Vagina (tissue), 2 donors: ENCODE results near the gene CEP63. TPM values are rescaled to one million over a fixed set of nuclear protein-coding genes. Genes with fewer than 3 reads are reported as not detected.

Source experiments
- DNase-seq, 2 donors: peaks; one replicate each; pipeline ENCODE4 v3.0.0-alpha.2; 2017; ENCODE audit errors: extremely low spot score in 2 of 2
- H3K27ac ChIP-seq: fragments of 200-600 bp; sonication (generic); one replicate; pipeline ENCODE4 v1.5.1; 2019
- H3K27me3 ChIP-seq: fragments of 200-600 bp; sonication (generic); one replicate; pipeline ENCODE4 v1.5.1; 2019
- H3K36me3 ChIP-seq, 2 donors: fragments of 200-600 bp; sonication (generic); one replicate each; pipeline ENCODE4 v1.5.1; 2017 to 2019
- H3K4me1 ChIP-seq: fragments of 200-600 bp; sonication (generic); one replicate; pipeline ENCODE4 v1.5.1; 2019
- H3K4me3 ChIP-seq, 2 donors: fragments of 200-600 bp; sonication (generic); 1 replicate in 1 of 2; 2 replicates in 1 of 2; pipeline ENCODE4 v1.5.1; 2016 to 2019
- H3K9me3 ChIP-seq: fragments of 200-600 bp; sonication (generic); one replicate; pipeline ENCODE4 v1.5.1; 2019
- POLR2A ChIP-seq, 2 donors: fragments of 450-650 bp; IDR thresholded peaks; one replicate each; pipeline ENCODE4 v1.6.1; 2017; ENCODE audit warnings: antibody characterized with exemption in 2 of 2, mild to moderate bottlenecking in 2 of 2, moderate library complexity in 2 of 2
- POLR2AphosphoS5 ChIP-seq, 2 donors: sonication (generic); formaldehyde crosslinking; IDR thresholded peaks; one replicate each; pipeline ENCODE4 v1.9.0; 2017; ENCODE audit warnings: antibody characterized with exemption in 2 of 2, mild to moderate bottlenecking in 2 of 2, low read depth in 1 of 2; ENCODE audit not compliant: insufficient read depth in 1 of 2
- intact Hi-C: fragments of 100-400 bp; cut with DNase I; formaldehyde crosslinking; loops from one replicate; pipeline ENCODE4 v1.15.1; 2023
- total RNA-seq: library from RNA; depleted of rRNA; stranded (reverse); fragments of >200 nt; gene quantifications from one replicate; pipeline ENCODE4 v1.2.3, GENCODE V29; 2016
- TF ChIP-seq, protein P1 (sequence below), 3 experiments: fragments of 450-650 bp in 2 of 3; fragments of 200-600 bp in 1 of 3; sonication (generic) in 1 of 3; IDR thresholded peaks; one replicate each; pipeline ENCODE4 v1.5.1; 2017 to 2019; ENCODE audit warnings: antibody characterized with exemption in 3 of 3, mild to moderate bottlenecking in 2 of 3, moderate library complexity in 2 of 3

CEP63 gene
- total RNA-seq, 1 donor from 2014 or later = 12.5 TPM

DNA sequence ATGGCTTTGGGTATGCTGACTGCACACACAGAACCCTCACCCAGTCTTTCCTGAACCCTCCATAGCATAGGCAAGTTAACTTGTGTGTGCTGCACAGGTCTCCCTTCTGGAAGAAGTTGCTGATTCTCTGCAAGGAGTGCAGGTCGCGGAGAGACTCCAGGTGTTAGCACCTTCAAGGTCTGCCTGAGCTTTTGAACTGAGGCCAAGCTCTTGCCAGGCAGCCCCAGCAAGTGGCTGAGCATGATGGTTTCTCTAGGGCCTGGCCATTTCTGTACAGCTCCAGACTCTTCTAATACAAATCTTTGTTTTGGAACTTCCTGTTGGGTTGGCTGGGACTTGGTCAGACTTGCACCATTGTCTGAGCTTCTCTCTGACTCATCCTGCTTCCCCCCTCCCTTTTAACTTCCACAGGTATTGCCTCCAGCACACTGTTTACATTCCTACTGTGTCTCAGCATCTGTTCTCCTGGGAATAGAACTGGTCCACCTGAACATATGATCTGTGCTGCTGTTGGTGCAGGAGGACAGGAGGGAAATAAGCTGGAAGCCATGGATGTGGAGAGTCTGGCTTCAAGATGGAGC lies 111.6 kb downstream of the CEP63 start:
- H3K27me3 ChIP-seq = no peaks in the 10 kb centered on the region
- no peaks in the 10 kb centered on the region for H3K4me1 ChIP-seq
- H3K36me3 ChIP-seq = no peaks in the 10 kb centered on the region
- DNase-seq = no peak
- H3K9me3 ChIP-seq = no peaks in the 10 kb centered on the region
- intact Hi-C loops = no loop called here
- H3K4me3 ChIP-seq = no peak overlapping the region
- TF ChIP-seq, protein P1, sequence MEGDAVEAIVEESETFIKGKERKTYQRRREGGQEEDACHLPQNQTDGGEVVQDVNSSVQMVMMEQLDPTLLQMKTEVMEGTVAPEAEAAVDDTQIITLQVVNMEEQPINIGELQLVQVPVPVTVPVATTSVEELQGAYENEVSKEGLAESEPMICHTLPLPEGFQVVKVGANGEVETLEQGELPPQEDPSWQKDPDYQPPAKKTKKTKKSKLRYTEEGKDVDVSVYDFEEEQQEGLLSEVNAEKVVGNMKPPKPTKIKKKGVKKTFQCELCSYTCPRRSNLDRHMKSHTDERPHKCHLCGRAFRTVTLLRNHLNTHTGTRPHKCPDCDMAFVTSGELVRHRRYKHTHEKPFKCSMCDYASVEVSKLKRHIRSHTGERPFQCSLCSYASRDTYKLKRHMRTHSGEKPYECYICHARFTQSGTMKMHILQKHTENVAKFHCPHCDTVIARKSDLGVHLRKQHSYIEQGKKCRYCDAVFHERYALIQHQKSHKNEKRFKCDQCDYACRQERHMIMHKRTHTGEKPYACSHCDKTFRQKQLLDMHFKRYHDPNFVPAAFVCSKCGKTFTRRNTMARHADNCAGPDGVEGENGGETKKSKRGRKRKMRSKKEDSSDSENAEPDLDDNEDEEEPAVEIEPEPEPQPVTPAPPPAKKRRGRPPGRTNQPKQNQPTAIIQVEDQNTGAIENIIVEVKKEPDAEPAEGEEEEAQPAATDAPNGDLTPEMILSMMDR (IDR thresholded peaks at IDR 0.05) = no peak
- TF ChIP-seq POLR2AphosphoS5 (IDR thresholded peaks at IDR 0.05; ENCODE audit: insufficient read depth in 1 of 2, low read depth in 1 of 2) (no peak), POLR2A (IDR thresholded peaks at IDR 0.05) (no peak)
- no peak overlapping the region for H3K27ac ChIP-seq

DNA sequence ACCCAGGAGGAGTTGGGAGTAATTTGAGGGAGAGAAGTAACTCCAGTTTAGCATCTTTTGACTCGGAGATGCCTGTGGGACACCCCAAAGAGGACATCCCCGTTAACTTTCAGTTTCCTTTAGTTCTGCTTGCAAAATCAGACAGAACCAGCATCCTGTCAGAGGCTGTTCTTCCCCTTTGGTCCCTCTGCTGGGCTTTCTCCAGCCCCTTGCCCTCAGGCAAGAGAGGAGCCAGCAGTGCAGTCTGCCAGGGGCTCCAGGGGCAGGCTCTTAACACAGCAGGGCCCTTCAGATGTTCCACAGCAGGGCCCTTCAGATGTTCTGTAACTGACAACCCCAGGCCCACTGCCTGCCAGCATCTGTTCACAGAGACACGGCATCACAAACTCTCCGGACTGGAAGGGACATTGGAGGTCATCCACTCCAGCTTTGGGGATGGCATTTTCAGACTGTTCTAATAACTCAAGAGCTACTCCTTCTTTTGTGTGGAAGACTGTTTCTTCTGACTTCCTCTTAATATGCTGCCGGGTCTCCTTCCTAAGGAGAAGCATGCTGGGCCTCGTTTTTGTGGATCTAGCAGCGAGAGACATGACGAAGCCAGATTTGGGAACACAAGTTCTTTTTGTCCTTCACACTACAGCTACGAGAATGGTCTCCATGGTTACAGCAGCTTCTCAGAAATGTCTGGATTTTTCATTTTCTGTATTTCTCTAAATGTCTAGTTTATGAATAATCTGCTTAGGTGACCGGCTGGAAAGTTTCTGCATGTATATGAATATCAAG lies 113.1 kb downstream of the CEP63 start:
- no peaks in the 10 kb centered on the region for H3K9me3 ChIP-seq
- peak in 1 of 2 donors; percentile 77 for DNase-seq
- intact Hi-C loops = no loop called here
- H3K27me3 ChIP-seq = no peaks in the 10 kb centered on the region
- H3K36me3 ChIP-seq = no peaks in the 10 kb centered on the region
- H3K27ac ChIP-seq = no peak overlapping the region
- no peak overlapping the region for H3K4me3 ChIP-seq
- H3K4me1 ChIP-seq = no peaks in the 10 kb centered on the region
- TF ChIP-seq POLR2AphosphoS5 (IDR thresholded peaks at IDR 0.05; ENCODE audit: insufficient read depth in 1 of 2, low read depth in 1 of 2) (no peak), POLR2A (IDR thresholded peaks at IDR 0.05) (no peak)
- TF ChIP-seq, protein P1 (IDR thresholded peaks at IDR 0.05) = no peak

DNA sequence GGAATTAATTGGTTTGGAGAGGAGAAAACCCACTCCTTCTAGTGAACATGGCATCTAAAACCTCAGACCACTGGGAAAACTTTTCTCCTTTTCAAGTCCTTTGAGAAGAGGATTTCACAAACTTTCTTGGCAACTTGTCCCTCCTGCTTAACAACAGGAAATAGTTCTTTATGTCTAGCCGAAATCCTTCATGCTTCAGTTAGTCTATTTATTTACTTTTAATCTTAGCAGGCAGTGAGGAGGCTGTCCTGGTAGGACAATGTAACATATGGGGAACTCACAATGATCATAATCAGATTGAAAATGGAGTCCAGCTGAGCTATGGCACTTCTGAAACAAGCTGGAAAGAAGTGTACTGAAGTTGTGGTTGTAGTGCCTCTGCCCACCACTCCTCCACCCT lies 114.3 kb downstream of the CEP63 start:
- intact Hi-C loops = loop anchor here (10.0 kb wide), 1 partner anchor 1295 kb away; no protein-coding TSS in a partner anchor
- TF ChIP-seq POLR2AphosphoS5 (IDR thresholded peaks at IDR 0.05; ENCODE audit: insufficient read depth in 1 of 2, low read depth in 1 of 2) (no peak), POLR2A (IDR thresholded peaks at IDR 0.05) (no peak)
- TF ChIP-seq, protein P1 (IDR thresholded peaks at IDR 0.05) = no peak

DNA sequence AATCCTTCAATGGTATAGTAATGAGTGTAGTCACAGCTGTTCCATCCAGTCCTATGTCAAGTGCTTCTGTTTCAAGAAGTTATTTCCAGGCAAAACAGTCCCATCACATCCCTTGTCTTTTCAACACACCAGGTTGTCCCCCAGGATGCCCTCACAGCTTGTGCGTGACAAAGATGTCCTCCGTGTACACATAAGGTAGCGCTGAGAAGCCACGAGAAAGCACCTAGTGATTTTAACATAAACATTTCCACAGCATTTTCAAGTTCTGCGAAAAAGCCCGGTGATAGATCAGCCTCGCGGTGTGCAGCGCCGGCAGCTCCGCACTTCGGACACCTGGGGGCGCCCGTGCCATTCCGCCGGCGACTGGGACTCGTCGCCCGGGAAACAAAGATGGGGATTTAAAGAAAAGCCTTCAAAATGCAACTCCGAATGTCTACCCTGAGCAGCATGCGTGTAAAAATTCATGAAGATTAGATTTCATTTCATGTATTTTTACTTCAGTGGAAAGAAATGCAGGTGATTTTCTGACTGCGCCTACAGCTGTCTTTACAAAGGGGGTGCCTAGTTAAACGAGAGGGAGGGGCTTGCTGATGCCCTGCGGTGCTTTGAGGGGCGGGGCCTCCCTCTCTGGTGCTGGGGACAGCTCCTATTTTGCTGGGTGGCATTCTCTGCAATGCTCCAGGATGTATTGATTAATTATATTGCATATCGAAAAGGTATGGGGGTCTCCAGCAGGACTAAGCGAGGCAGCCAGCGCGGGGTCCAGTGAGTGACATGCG lies 115.0 kb downstream of the CEP63 start:
- H3K4me1 ChIP-seq = no peaks in the 10 kb centered on the region
- no peaks in the 10 kb centered on the region for H3K27me3 ChIP-seq
- intact Hi-C loops = loop anchor here (10.0 kb wide), 1 partner anchor 1294 kb away; no protein-coding TSS in a partner anchor
- DNase-seq = peak; percentile 81 to 82
- no peaks in the 10 kb centered on the region for H3K9me3 ChIP-seq
- H3K36me3 ChIP-seq = no peaks in the 10 kb centered on the region
- TF ChIP-seq POLR2AphosphoS5 (IDR thresholded peaks at IDR 0.05; ENCODE audit: insufficient read depth in 1 of 2, low read depth in 1 of 2) = no peak
- TF ChIP-seq, protein P1 (IDR thresholded peaks at IDR 0.05) = peak; percentile 62 to 86 (median 66)
- H3K27ac ChIP-seq = no peak overlapping the region
- H3K4me3 ChIP-seq = no peak overlapping the region

More for the DNA sequence above, 114.3 kb downstream of the CEP63 start:
- Histone ChIP-seq H3K4me3 (no peak overlapping the region), H3K36me3 (no peaks in the 10 kb centered on the region), H3K4me1 (no peaks in the 10 kb centered on the region), H3K27ac (no peak overlapping the region), H3K27me3 (no peaks in the 10 kb centered on the region), H3K9me3 (no peaks in the 10 kb centered on the region)
- DNase-seq = no peak
